HG03442 (cell line): ENCODE measurements around the gene COL4A4.

Experiments used
- ATAC-seq: cut with Tn5 transposase; IDR thresholded peaks from one replicate; pipeline ENCODE4 v1.9.1; 2021; ENCODE audit warnings: mild to moderate bottlenecking, moderate library complexity; ENCODE audit not compliant: unreplicated experiment

COL4A4 gene

GRCh38 chr2:227163485-227163997 is 464 bp downstream of the COL4A4 start:
- peak; percentile 64 for ATAC-seq

GRCh38 chr2:227161947-227162346 is 2.1 kb downstream of the COL4A4 start:
- ATAC-seq = no peak

GRCh38 chr2:227160164-227160563 is 3.8 kb downstream of the COL4A4 start:
- ATAC-seq = no peak

- no peak for ATAC-seq
Observed at GRCh38 chr2:227154986-227155774, 8.8 kb downstream of the COL4A4 start.

GRCh38 chr2:227153758-227154486 is 10.1 kb downstream of the COL4A4 start:
- ATAC-seq = no peak

GRCh38 chr2:227153307-227153706 is 10.7 kb downstream of the COL4A4 start:
- no peak for ATAC-seq

GRCh38 chr2:227152093-227152766 is 11.8 kb downstream of the COL4A4 start:
- peak; percentile 46 for ATAC-seq

- ATAC-seq = no peak
Observed at GRCh38 chr2:227150222-227150936, 13.6 kb downstream of the COL4A4 start.

GRCh38 chr2:227148106-227148505 is 15.9 kb downstream of the COL4A4 start:
- no peak for ATAC-seq

GRCh38 chr2:227147023-227147422 is 17.0 kb downstream of the COL4A4 start:
- ATAC-seq = no peak

GRCh38 chr2:227146456-227146855 is 17.5 kb downstream of the COL4A4 start:
- ATAC-seq = no peak

- ATAC-seq = no peak
Observed at GRCh38 chr2:227143895-227144294, 20.1 kb downstream of the COL4A4 start.

GRCh38 chr2:227141301-227141700 is 22.7 kb downstream of the COL4A4 start:
- no peak for ATAC-seq

- no peak for ATAC-seq
Observed at GRCh38 chr2:227134591-227134990, 29.4 kb downstream of the COL4A4 start.

GRCh38 chr2:227132986-227133385 is 31.0 kb downstream of the COL4A4 start:
- ATAC-seq = no peak

GRCh38 chr2:227130636-227131035 is 33.4 kb downstream of the COL4A4 start:
- no peak for ATAC-seq

GRCh38 chr2:227127201-227127600 is 36.8 kb downstream of the COL4A4 start:
- no peak for ATAC-seq

- no peak for ATAC-seq
Observed at GRCh38 chr2:227125506-227125905, 38.5 kb downstream of the COL4A4 start.

- ATAC-seq = no peak
Observed at GRCh38 chr2:227124811-227125210, 39.2 kb downstream of the COL4A4 start.

GRCh38 chr2:227123697-227124096 is 40.3 kb downstream of the COL4A4 start:
- ATAC-seq = no peak

GRCh38 chr2:227118353-227118752 is 45.7 kb downstream of the COL4A4 start:
- no peak for ATAC-seq
